Testis (tissue), 2 donors: Measurements from ENCODE around the gene FGF4.

Experiments used
- CTCF ChIP-seq, 3 experiments: fragments of 450-650 bp in 2 of 3; fragments of 200-600 bp in 1 of 3; sonication (generic) in 1 of 3; IDR thresholded peaks; one replicate each; pipeline ENCODE4 v1.5.1; 2016 to 2019; ENCODE audit warnings: antibody characterized with exemption in 3 of 3, mild to moderate bottlenecking in 2 of 3, moderate library complexity in 1 of 3
- POLR2A ChIP-seq: fragments of 450-650 bp; IDR thresholded peaks from one replicate; pipeline ENCODE4 v1.6.1; 2017; ENCODE audit warnings: antibody characterized with exemption, mild to moderate bottlenecking, moderate library complexity

GRCh38 chr11:69746140-69746539 is 29.0 kb downstream of the FGF4 start:
- no peak for TF ChIP-seq CTCF (IDR thresholded peaks at IDR 0.05)
- TF ChIP-seq POLR2A: no peak
